K562 (cell line): ENCODE measurements around the gene CDK4. TPM values are rescaled to one million over a fixed set of nuclear protein-coding genes. Genes with fewer than 3 reads are reported as not detected.

Experiments used
- CBX3 ChIP-seq, 2 experiments: IDR thresholded peaks; 1 replicate in 1 of 2; 2 replicates in 1 of 2; pipeline ENCODE4 v1.6.1; 2012; ENCODE audit warnings: inconsistent platforms in 2 of 2, low read length in 2 of 2, borderline replicate concordance in 1 of 2, control low read depth in 1 of 2
- FOXA3 ChIP-seq, 2 experiments: fragments of 450-650 bp in 1 of 2; sonication (generic) in 1 of 2; formaldehyde crosslinking; IDR thresholded peaks in 1 of 2; conservative IDR thresholded peaks in 1 of 2; 2 replicates each; pipeline versions ENCODE4 v1.4.0 to v1.8.0; 2020 to 2022; ENCODE audit warnings: mild to moderate bottlenecking in 2 of 2, missing genetic modification reagents in 1 of 2
- NEUROD1 ChIP-seq: fragments of 150-350 bp; IDR thresholded peaks from 2 replicates; pipeline ENCODE4 v1.6.1; 2014; ENCODE audit warnings: borderline replicate concordance, low read length, low read depth; ENCODE audit not compliant: partially characterized antibody
- NFYB ChIP-seq: IDR thresholded peaks from 2 replicates; pipeline ENCODE4 v1.6.1; 2011; ENCODE audit warnings: mild to moderate bottlenecking, moderate library complexity; ENCODE audit not compliant: insufficient read length; ENCODE audit errors: extremely low read depth
- POLR2AphosphoS2 ChIP-seq: IDR thresholded peaks from 2 replicates; pipeline ENCODE4 v1.6.1; 2012; ENCODE audit warnings: low read length, improper control_type of control experiment
- SP1 ChIP-seq: sonication (generic); formaldehyde crosslinking; IDR thresholded peaks from 2 replicates; pipeline ENCODE4 v1.8.1; 2022; ENCODE audit warnings: mild to moderate bottlenecking, missing genetic modification reagents
- STAG1 ChIP-seq: sonication (generic); formaldehyde crosslinking; IDR thresholded peaks from 2 replicates; pipeline ENCODE4 v1.5.0; 2020; ENCODE audit warnings: missing genetic modification reagents, borderline replicate concordance
- TARDBP ChIP-seq: fragments of 450-650 bp; IDR thresholded peaks from 2 replicates; pipeline ENCODE4 v1.6.1; 2016
- TRIM24 ChIP-seq, 2 experiments: fragments of 450-650 bp; IDR thresholded peaks; 2 replicates each; pipeline ENCODE4 v1.6.1; 2016
- ZNF143 ChIP-seq: sonication (generic); formaldehyde crosslinking; IDR thresholded peaks from 2 replicates; pipeline ENCODE4 v1.9.0; 2022; ENCODE audit warnings: mild to moderate bottlenecking, missing genetic modification reagents
- ZNF384 ChIP-seq: IDR thresholded peaks from 2 replicates; pipeline ENCODE4 v1.6.1; 2012; ENCODE audit warnings: low read depth, low read length, improper control_type of control experiment
- polyA plus RNA-seq, 8 experiments: library from polyadenylated mRNA; depleted of rRNA in 4 of 8; stranded (reverse) in 5 of 8; unstranded in 3 of 8; fragments of >200 nt; fragmentation: Nextera tagmentation in 2 of 8; fragmentation: Illumina TruSeq in 1 of 8; extraction: Ambion mirVana in 2 of 8; extraction: Trizol in 1 of 8; gene quantifications; 2 replicates each; pipeline versions ENCODE4 v1.2.1 to v1.2.3, GENCODE V29; 2011 to 2014; ENCODE audit warnings: inconsistent platforms in 1 of 8, missing spikeins in 1 of 8
- total RNA-seq, 7 experiments: library from RNA; depleted of rRNA in 6 of 7; stranded (reverse); fragments of >200 nt in 6 of 7; fragmentation: Illumina TruSeq in 2 of 7; extraction: Trizol in 2 of 7; gene quantifications; 2 replicates each; pipeline versions ENCODE4 v1.2.1 to v1.2.3, GENCODE V29; 2011 to 2021; ENCODE audit warnings: low replicate concordance in 1 of 7
- TF ChIP-seq, protein P1 (sequence below): sonication (generic); formaldehyde crosslinking; IDR thresholded peaks from 2 replicates; pipeline ENCODE4 v1.8.1; 2022; ENCODE audit warnings: missing genetic modification reagents
- TF ChIP-seq, protein P2 (sequence below): sonication (generic); formaldehyde crosslinking; IDR thresholded peaks from 2 replicates; pipeline ENCODE4 v1.8.1; 2023; ENCODE audit warnings: missing genetic modification reagents, mild to moderate bottlenecking, borderline replicate concordance
- TF ChIP-seq, protein P3 (sequence below): fragments of 450-650 bp; IDR thresholded peaks from 2 replicates; pipeline ENCODE4 v1.6.1; 2016; ENCODE audit warnings: borderline replicate concordance
- TF ChIP-seq, protein P4 (sequence below): fragments of 250-450 bp; sonication (Bioruptor Pico); IDR thresholded peaks from 2 replicates; pipeline ENCODE4 v1.8.0; 2021; ENCODE audit warnings: borderline replicate concordance, mild to moderate bottlenecking, moderate library complexity; ENCODE audit not compliant: poor library complexity, severe bottlenecking
- TF ChIP-seq, protein P5 (sequence below): fragments of 450-650 bp; conservative IDR thresholded peaks from 2 replicates; pipeline ENCODE4 v1.6.1; 2016; ENCODE audit warnings: missing genetic modification characterization, low read depth, mild to moderate bottlenecking, control low read depth, missing compliant biosample characterization

CDK4 gene
- total and polyA plus RNA-seq, 9 of the 15 experiments (the other 6 are each of a cell fraction or from before 2014, with no cell fraction given) = 37.8 to 436 (median 238) TPM

DNA sequence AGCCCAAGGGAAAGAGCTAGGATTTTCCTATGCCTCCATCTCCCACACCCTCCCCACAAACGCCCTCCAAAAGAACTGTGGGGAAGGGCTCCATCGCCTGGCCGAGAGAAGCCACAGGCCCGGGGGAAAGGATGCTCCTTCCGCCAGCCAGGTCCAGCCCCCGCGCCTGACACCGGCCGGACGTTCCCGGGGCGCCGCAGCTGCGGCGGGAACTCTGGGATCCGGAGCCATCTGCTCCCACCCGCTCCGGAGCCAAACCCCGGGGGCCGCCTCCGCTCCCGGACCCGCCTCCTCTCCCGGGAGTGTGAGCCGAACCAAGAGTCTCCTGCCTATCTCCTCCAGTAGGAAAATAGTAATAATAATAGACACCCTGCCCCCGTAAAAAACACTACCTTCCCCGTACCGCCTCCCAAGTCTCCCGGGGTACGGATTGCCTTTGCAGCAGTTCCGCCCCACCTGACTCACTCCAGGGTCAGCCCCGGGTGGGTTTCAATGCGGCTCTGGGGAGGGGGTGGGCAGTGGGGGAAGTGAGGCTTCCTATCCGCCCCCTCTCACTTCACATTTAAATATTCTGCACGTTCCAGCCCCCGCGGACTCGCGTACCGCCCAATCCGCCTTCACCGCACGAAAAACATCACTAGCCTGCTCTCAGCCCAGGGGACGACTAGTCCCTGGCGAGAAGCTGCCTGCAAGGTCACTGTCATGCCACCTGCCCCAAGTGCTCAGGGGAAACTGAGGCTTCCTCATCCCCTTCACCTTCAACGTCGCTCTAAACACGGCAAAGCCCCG is 16.0 kb downstream of the CDK4 start (continued):
- TF ChIP-seq, protein P1, sequence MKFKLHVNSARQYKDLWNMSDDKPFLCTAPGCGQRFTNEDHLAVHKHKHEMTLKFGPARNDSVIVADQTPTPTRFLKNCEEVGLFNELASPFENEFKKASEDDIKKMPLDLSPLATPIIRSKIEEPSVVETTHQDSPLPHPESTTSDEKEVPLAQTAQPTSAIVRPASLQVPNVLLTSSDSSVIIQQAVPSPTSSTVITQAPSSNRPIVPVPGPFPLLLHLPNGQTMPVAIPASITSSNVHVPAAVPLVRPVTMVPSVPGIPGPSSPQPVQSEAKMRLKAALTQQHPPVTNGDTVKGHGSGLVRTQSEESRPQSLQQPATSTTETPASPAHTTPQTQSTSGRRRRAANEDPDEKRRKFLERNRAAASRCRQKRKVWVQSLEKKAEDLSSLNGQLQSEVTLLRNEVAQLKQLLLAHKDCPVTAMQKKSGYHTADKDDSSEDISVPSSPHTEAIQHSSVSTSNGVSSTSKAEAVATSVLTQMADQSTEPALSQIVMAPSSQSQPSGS = no peak
- TF ChIP-seq, protein P2, sequence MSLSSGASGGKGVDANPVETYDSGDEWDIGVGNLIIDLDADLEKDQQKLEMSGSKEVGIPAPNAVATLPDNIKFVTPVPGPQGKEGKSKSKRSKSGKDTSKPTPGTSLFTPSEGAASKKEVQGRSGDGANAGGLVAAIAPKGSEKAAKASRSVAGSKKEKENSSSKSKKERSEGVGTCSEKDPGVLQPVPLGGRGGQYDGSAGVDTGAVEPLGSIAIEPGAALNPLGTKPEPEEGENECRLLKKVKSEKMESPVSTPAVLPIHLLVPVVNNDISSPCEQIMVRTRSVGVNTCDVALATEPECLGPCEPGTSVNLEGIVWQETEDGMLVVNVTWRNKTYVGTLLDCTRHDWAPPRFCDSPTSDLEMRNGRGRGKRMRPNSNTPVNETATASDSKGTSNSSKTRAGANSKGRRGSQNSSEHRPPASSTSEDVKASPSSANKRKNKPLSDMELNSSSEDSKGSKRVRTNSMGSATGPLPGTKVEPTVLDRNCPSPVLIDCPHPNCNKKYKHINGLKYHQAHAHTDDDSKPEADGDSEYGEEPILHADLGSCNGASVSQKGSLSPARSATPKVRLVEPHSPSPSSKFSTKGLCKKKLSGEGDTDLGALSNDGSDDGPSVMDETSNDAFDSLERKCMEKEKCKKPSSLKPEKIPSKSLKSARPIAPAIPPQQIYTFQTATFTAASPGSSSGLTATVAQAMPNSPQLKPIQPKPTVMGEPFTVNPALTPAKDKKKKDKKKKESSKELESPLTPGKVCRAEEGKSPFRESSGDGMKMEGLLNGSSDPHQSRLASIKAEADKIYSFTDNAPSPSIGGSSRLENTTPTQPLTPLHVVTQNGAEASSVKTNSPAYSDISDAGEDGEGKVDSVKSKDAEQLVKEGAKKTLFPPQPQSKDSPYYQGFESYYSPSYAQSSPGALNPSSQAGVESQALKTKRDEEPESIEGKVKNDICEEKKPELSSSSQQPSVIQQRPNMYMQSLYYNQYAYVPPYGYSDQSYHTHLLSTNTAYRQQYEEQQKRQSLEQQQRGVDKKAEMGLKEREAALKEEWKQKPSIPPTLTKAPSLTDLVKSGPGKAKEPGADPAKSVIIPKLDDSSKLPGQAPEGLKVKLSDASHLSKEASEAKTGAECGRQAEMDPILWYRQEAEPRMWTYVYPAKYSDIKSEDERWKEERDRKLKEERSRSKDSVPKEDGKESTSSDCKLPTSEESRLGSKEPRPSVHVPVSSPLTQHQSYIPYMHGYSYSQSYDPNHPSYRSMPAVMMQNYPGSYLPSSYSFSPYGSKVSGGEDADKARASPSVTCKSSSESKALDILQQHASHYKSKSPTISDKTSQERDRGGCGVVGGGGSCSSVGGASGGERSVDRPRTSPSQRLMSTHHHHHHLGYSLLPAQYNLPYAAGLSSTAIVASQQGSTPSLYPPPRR (CRISPR knock-in tag) = no peak
- TF ChIP-seq NEUROD1 (no peak), POLR2AphosphoS2 (no peak), CBX3 (IDR thresholded peaks at IDR 0.05; ENCODE audit: borderline replicate concordance in 1 of 2, low read length in 2 of 2) (peak in 1 of 2 experiments; percentile 23; a peak in 1 of 3 replicates), NFYB (no peak), STAG1 (CRISPR knock-in tag) (peak; percentile 71; the same call in 1 of the 2 replicates), TRIM24 (IDR thresholded peaks at IDR 0.05) (peak in 1 of 2 experiments; percentile 31; a peak in 1 of 4 replicates), ZNF384 (no peak), SP1 (CRISPR knock-in tag) (no peak; the same call in 1 of the 2 replicates), ZNF143 (CRISPR knock-in tag) (no peak), FOXA3 (CRISPR knock-in tag; conservative IDR thresholded peaks at IDR 0.05 in 1 of 2, IDR thresholded peaks at IDR 0.05 in 1 of 2) (0 out of 4 replicates have a peak, but pooled peaks of 1 of the 2 experiments have one; percentile 41), TARDBP (no peak)
- TF ChIP-seq, protein P3, sequence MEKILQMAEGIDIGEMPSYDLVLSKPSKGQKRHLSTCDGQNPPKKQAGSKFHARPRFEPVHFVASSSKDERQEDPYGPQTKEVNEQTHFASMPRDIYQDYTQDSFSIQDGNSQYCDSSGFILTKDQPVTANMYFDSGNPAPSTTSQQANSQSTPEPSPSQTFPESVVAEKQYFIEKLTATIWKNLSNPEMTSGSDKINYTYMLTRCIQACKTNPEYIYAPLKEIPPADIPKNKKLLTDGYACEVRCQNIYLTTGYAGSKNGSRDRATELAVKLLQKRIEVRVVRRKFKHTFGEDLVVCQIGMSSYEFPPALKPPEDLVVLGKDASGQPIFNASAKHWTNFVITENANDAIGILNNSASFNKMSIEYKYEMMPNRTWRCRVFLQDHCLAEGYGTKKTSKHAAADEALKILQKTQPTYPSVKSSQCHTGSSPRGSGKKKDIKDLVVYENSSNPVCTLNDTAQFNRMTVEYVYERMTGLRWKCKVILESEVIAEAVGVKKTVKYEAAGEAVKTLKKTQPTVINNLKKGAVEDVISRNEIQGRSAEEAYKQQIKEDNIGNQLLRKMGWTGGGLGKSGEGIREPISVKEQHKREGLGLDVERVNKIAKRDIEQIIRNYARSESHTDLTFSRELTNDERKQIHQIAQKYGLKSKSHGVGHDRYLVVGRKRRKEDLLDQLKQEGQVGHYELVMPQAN = no peak
- TF ChIP-seq, protein P4, sequence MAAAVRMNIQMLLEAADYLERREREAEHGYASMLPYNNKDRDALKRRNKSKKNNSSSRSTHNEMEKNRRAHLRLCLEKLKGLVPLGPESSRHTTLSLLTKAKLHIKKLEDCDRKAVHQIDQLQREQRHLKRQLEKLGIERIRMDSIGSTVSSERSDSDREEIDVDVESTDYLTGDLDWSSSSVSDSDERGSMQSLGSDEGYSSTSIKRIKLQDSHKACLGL = no peak
- TF ChIP-seq, protein P5, sequence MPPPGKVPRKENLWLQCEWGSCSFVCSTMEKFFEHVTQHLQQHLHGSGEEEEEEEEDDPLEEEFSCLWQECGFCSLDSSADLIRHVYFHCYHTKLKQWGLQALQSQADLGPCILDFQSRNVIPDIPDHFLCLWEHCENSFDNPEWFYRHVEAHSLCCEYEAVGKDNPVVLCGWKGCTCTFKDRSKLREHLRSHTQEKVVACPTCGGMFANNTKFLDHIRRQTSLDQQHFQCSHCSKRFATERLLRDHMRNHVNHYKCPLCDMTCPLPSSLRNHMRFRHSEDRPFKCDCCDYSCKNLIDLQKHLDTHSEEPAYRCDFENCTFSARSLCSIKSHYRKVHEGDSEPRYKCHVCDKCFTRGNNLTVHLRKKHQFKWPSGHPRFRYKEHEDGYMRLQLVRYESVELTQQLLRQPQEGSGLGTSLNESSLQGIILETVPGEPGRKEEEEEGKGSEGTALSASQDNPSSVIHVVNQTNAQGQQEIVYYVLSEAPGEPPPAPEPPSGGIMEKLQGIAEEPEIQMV = no peak
